Right lobe of liver (tissue), 4 donors: Measurements from ENCODE around the gene SULT4A1.

ENCODE experiments used
- CTCF ChIP-seq, 4 donors: fragments of 200-600 bp in 3 of 4; fragments of 450-650 bp in 1 of 4; IDR thresholded peaks; one replicate each; pipeline versions ENCODE4 v1.5.1 to v1.8.0; 2016 to 2022; ENCODE audit warnings: antibody characterized with exemption in 4 of 4, mild to moderate bottlenecking in 2 of 4
- POLR2A ChIP-seq: fragments of 450-650 bp; IDR thresholded peaks from one replicate; pipeline ENCODE4 v1.6.1; 2017; ENCODE audit warnings: antibody characterized with exemption, mild to moderate bottlenecking
- donor health status: DM: no; HTN: no; CAD: no.
- donor health status: DM: no; HTN: no; CAD: no.
- donor health status: DM: no; HTN: yes; CAD: no.

GRCh38 chr22:43880541-43880991, 18.3 kb upstream of the SULT4A1 start:
- TF ChIP-seq CTCF (IDR thresholded peaks at IDR 0.05) (no peak), POLR2A (no peak)
